Right lobe of liver (tissue), 4 donors: Measurements from ENCODE around the gene NR2F6.

Experiments
- CTCF ChIP-seq, 4 donors: fragments of 200-600 bp in 3 of 4; fragments of 450-650 bp in 1 of 4; IDR thresholded peaks; one replicate each; pipeline versions ENCODE4 v1.5.1 to v1.8.0; 2016 to 2022; ENCODE audit warnings: antibody characterized with exemption in 4 of 4, mild to moderate bottlenecking in 2 of 4
- POLR2A ChIP-seq: fragments of 450-650 bp; IDR thresholded peaks from one replicate; pipeline ENCODE4 v1.6.1; 2017; ENCODE audit warnings: antibody characterized with exemption, mild to moderate bottlenecking
- donor health status: DM: no; HTN: no; CAD: no.
- donor health status: DM: no; HTN: no; CAD: no.
- donor health status: DM: no; HTN: yes; CAD: no.

- TF ChIP-seq CTCF (IDR thresholded peaks at IDR 0.05) = no peak
- peak; percentile 83 for TF ChIP-seq POLR2A
These were observed 19.5 kb downstream of the NR2F6 start, which contains the start of gene OCEL1 for GRCh38 chr19:17226002-17226933.
